ENCODE data around the gene SLC38A4. TPM values are rescaled to one million over a fixed set of nuclear protein-coding genes. Genes with fewer than 3 reads are reported as not detected.

SLC38A4 gene
- total RNA-seq = 0.07 and 0.10 TPM in 2 replicates

DNA sequence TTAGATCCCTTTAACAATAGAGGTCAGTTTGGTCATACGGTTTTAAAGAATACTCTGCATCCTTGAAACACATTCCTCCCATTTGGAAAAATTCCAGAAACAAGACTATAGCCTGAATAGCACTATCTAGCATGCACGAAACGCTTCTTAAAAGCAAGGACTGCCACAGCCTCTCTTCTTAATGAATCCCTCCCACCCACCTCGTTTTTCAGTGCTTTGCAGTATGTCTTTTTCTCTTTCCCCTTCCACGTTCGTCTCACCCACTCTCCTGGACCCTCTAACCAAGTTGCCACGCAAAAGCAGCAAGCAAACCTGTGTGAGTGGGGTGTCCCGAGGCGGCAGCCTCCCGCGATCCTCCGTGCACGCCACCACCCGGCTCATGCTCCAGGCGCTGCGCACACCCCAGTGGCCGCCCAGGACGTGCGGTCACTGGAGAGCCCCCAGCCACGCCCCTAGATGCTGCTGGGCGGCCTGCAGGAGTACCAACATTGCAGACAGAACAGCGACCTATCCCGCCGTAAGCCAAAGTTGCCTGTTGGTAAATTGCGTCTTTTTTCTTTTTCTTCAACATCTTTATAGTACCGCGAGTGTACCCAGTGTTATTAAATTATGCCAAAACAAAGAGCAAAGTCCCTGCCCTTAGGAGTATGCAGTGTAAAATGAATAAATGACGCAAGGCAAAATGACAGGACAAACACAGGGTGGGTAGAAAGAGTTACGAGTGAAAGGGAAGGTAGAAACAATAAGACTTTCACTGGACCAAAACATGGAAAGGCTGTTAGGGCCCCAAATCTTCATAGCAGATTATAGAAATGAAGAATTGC lies at the start of gene SLC38A4:
SLC38A4 (minus strand) TSS at position 407 of the 824 bp plus-strand sequence. CDS start 32,926 bp downstream, outside the sequence.

Measured in mammary microvascular endothelial cell (primary cell).